ENCODE data around the gene TPST1. TPM values are rescaled to one million over a fixed set of nuclear protein-coding genes. Genes with fewer than 3 reads are reported as not detected.
"Not testable (repeated sequence)": the region's sequence is repeated elsewhere in the genome, so short reads cannot be mapped to it uniquely, and the experiment has no call there.

Gene TPST1
- total RNA-seq, 1 donor, result 59.7 TPM

DNA sequence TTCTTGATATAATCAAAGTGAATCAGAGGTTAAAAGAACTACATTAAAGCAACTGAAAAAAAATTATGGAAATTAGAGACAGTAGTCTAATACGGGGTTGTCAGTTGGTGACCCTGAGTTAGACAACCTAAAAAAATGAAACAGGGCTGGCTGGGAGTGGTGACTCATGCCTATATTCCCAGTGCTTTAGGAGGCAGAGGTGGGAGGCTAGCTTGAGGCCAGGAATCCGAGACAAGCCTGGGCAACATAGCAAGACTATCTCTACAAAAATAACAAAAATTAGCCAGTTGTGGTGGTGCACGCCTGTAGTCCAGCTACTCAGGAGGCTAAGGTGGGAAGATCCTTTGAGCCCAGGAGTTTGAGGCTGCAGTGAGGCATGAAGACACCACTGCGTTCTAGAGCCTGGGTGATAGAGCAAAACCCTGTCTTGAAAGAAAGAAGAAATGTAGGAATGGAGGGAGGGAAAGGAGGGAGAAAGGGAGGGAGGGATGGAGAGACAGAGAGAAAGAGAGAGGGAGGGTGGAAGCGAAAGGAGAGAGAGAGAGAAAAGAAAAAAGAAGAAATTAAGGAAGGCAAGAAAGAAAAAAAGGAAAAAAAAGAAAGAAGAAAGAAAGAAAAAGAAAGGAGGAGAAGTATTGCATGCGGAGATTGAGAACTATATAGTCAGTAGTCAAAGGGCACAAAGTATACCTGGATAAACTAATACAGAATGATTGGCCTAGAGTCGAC is 166.1 kb downstream of the TPST1 start:
- TF ChIP-seq, protein P1, sequence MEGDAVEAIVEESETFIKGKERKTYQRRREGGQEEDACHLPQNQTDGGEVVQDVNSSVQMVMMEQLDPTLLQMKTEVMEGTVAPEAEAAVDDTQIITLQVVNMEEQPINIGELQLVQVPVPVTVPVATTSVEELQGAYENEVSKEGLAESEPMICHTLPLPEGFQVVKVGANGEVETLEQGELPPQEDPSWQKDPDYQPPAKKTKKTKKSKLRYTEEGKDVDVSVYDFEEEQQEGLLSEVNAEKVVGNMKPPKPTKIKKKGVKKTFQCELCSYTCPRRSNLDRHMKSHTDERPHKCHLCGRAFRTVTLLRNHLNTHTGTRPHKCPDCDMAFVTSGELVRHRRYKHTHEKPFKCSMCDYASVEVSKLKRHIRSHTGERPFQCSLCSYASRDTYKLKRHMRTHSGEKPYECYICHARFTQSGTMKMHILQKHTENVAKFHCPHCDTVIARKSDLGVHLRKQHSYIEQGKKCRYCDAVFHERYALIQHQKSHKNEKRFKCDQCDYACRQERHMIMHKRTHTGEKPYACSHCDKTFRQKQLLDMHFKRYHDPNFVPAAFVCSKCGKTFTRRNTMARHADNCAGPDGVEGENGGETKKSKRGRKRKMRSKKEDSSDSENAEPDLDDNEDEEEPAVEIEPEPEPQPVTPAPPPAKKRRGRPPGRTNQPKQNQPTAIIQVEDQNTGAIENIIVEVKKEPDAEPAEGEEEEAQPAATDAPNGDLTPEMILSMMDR (IDR thresholded peaks at IDR 0.05; ENCODE audit: insufficient read depth, low read length), result no peak
- no peak overlapping the region for H3K4me3 ChIP-seq (ENCODE audit: low read depth, low read length)
- no peak for DNase-seq (ENCODE audit: low read depth)

GRCh38 chr7:66374141-66374840 is 169.2 kb downstream of the TPST1 start:
- H3K4me3 ChIP-seq (ENCODE audit: low read depth, low read length), result not testable (repeated sequence)
- DNase-seq (ENCODE audit: low read depth), result peak; percentile 59

- TF ChIP-seq, protein P1 (IDR thresholded peaks at IDR 0.05; ENCODE audit: insufficient read depth, low read length), result no peak
- no peak overlapping the region for H3K4me3 ChIP-seq (ENCODE audit: low read depth, low read length)
- no peak for DNase-seq (ENCODE audit: low read depth)
Observed at GRCh38 chr7:66376264-66376945, 171.3 kb downstream of the TPST1 start.

DNA sequence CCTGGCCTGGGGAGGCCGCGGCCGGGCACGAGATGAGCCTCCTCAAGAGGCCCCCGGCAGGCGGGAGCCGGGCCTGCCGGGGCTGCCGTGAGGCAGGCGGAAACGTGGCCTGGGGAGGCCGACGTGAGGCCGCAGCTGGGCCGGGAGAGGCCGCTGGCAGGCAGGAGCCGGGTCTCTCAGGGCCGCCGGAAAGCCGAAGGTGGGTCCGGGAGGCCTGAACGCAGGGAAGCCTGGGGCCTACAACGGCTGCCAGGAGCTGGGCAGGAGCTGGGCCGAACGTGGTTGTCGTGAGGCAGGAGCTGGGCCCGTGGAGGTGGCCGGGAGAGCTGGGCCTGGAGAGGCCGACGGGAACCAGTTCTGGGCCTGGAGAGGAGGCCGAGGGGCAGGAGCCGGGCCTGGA is 171.9 kb downstream of the TPST1 start:
- no peak overlapping the region for H3K4me3 ChIP-seq (ENCODE audit: low read depth, low read length)
- TF ChIP-seq, protein P1 (IDR thresholded peaks at IDR 0.05; ENCODE audit: insufficient read depth, low read length), result no peak
- no peak for DNase-seq (ENCODE audit: low read depth)

GRCh38 chr7:66377714-66378113 is 172.6 kb downstream of the TPST1 start:
- no peak for DNase-seq (ENCODE audit: low read depth)
- TF ChIP-seq, protein P1 (IDR thresholded peaks at IDR 0.05; ENCODE audit: insufficient read depth, low read length), result no peak
- no peak overlapping the region for H3K4me3 ChIP-seq (ENCODE audit: low read depth, low read length)

DNA sequence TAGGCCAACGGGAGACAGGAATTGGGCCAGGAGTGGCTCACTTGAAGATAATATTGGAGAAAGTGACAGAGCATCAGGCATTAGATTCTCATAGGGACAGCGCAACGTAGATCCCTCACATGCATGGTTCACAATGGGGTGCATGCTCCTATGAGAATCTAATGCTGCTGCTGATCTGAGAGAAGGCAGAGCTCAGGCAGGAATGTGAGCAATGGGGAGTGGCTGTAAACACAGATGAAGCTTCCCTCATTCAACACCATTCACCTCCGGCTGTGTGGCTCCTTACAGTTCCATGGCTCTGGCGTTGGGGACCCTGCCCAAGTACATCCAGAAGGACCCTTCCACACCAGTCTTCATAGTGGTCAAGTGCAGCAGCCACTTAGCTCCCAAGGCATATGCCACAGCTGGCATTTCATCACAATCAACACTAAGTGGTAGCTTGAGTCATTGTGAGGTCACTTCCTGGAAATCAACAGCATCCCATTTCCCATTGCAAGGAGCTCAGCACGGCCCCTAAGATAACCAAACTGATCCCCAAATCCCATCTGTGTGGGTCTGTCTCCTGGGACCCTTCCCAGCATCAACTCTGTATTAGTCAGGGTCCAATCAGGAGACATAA is 174.5 kb downstream of the TPST1 start:
- no peak overlapping the region for H3K4me3 ChIP-seq (ENCODE audit: low read depth, low read length)
- peak; percentile 25 for DNase-seq (ENCODE audit: low read depth)
- TF ChIP-seq, protein P1 (IDR thresholded peaks at IDR 0.05; ENCODE audit: insufficient read depth, low read length), result no peak
